RWPE2 (cell line): ENCODE measurements around the gene RFPL4A.
"Not testable (repeated sequence)": the region's sequence is repeated elsewhere in the genome, so short reads cannot be mapped to it uniquely, and the experiment has no call there.

ENCODE experiments used
- ATAC-seq: fragments of 200-7000 bp; cut with Tn5 transposase; 3 replicates; pipeline ENCODE4 v1.9.1; 2021; ENCODE audit warnings: low read depth
- DNase-seq: peaks from one replicate; pipeline ENCODE4 v3.0.0-alpha.2; 2020; ENCODE audit warnings: low spot score
- H3K27ac ChIP-seq: fragments of 450-650 bp; 2 replicates; pipeline ENCODE4 v1.5.1; 2017; ENCODE audit warnings: mild to moderate bottlenecking; ENCODE audit not compliant: poor library complexity, severe bottlenecking
- H3K27me3 ChIP-seq: fragments of 250-450 bp; sonication (Bioruptor Pico); 2 replicates; pipeline ENCODE4 v1.5.1; 2021; ENCODE audit warnings: mild to moderate bottlenecking, moderate library complexity; ENCODE audit not compliant: insufficient read depth, poor library complexity, severe bottlenecking
- H3K36me3 ChIP-seq: fragments of 250-450 bp; sonication (Bioruptor Pico); 2 replicates; pipeline ENCODE4 v1.5.1; 2020; ENCODE audit warnings: low read depth, mild to moderate bottlenecking, moderate library complexity
- H3K4me1 ChIP-seq: fragments of 250-450 bp; sonication (Bioruptor Pico); 2 replicates; pipeline ENCODE4 v1.5.1; 2021; ENCODE audit warnings: mild to moderate bottlenecking, moderate library complexity; ENCODE audit not compliant: insufficient read depth, poor library complexity, severe bottlenecking
- H3K4me3 ChIP-seq: fragments of 250-450 bp; sonication (Bioruptor Pico); 2 replicates; pipeline ENCODE4 v1.5.1; 2021; ENCODE audit warnings: mild to moderate bottlenecking, moderate library complexity; ENCODE audit not compliant: severe bottlenecking
- H3K9me3 ChIP-seq: fragments of 250-450 bp; sonication (Bioruptor Pico); 2 replicates; pipeline ENCODE4 v1.5.1; 2021; ENCODE audit warnings: mild to moderate bottlenecking, moderate library complexity; ENCODE audit not compliant: severe bottlenecking
- CTCF ChIP-seq: fragments of 450-650 bp; IDR thresholded peaks from one replicate; pipeline ENCODE4 v1.5.1; 2017; ENCODE audit warnings: mild to moderate bottlenecking, moderate library complexity; ENCODE audit not compliant: poor library complexity, severe bottlenecking

RFPL4A gene

GRCh38 chr19:55750715-55751114, 8.2 kb upstream of the RFPL4A start:
- Histone ChIP-seq H3K4me1 (no peaks in the 10 kb centered on the region), H3K36me3 (no peaks in the 10 kb centered on the region), H3K9me3 (no peaks in the 10 kb centered on the region), H3K27me3 (peaks cover 5% of the 10 kb centered on the region), H3K27ac (no peak overlapping the region), H3K4me3 (no peak overlapping the region)
- no peak for DNase-seq
- ATAC-seq: no peak
- no peak for TF ChIP-seq CTCF

GRCh38 chr19:55753401-55753800, 5.5 kb upstream of the RFPL4A start:
- TF ChIP-seq CTCF: no peak
- no peaks in the 10 kb centered on the region for H3K4me1 ChIP-seq
- no peaks in the 10 kb centered on the region for H3K9me3 ChIP-seq
- no peak overlapping the region for H3K4me3 ChIP-seq
- H3K27me3 ChIP-seq: peaks cover 5% of the 10 kb centered on the region
- H3K36me3 ChIP-seq: no peaks in the 10 kb centered on the region
- no peak for ATAC-seq
- no peak for DNase-seq
- H3K27ac ChIP-seq: no peak overlapping the region

GRCh38 chr19:55756808-55757207, 2.1 kb upstream of the RFPL4A start:
- H3K4me1 ChIP-seq, ATAC-seq, H3K4me3 ChIP-seq, H3K36me3 ChIP-seq, H3K9me3 ChIP-seq, H3K27me3 ChIP-seq, H3K27ac ChIP-seq, DNase-seq: not testable (repeated sequence)

GRCh38 chr19:55766466-55766865, 7.6 kb downstream of the RFPL4A start:
- no peak overlapping the region for H3K4me3 ChIP-seq
- ATAC-seq (no peak), DNase-seq (no peak)
- H3K27me3 ChIP-seq: peaks cover 9% of the 10 kb centered on the region
- H3K36me3 ChIP-seq: no peaks in the 10 kb centered on the region
- H3K4me1 ChIP-seq: no peaks in the 10 kb centered on the region
- no peak overlapping the region for H3K27ac ChIP-seq
- TF ChIP-seq CTCF: no peak
- no peaks in the 10 kb centered on the region for H3K9me3 ChIP-seq

- H3K36me3 ChIP-seq, H3K27me3 ChIP-seq, ATAC-seq, H3K4me3 ChIP-seq, DNase-seq, H3K9me3 ChIP-seq, H3K27ac ChIP-seq, H3K4me1 ChIP-seq: not testable (repeated sequence)
These were observed 9.9 kb downstream of the RFPL4A start, which contains the start of gene RFPL4AL1 for GRCh38 chr19:55768818-55769217. Gene RFPL4AL1 (plus strand): TSS chr19:55769118. CDS start chr19:55771805, 2,687 bp downstream.

GRCh38 chr19:55769632-55770031, 10.7 kb downstream of the RFPL4A start:
- H3K36me3 ChIP-seq, H3K27ac ChIP-seq, DNase-seq, H3K4me3 ChIP-seq, H3K27me3 ChIP-seq, H3K4me1 ChIP-seq, H3K9me3 ChIP-seq, ATAC-seq: not testable (repeated sequence)
